Fibroblast of skin of back (primary cell): ENCODE measurements around the gene DNAH11. TPM values are rescaled to one million over a fixed set of nuclear protein-coding genes. Genes with fewer than 3 reads are reported as not detected.
"Not testable (repeated sequence)": the region's sequence is repeated elsewhere in the genome, so short reads cannot be mapped to it uniquely, and the experiment has no call there.

Experiments used
- DNase-seq: peaks from one replicate; pipeline ENCODE4 v3.0.0-alpha.2; 2013
- polyA plus RNA-seq, 2 experiments: library from polyadenylated mRNA; unstranded; fragments of 120-200 nt; gene quantifications; one replicate each; pipeline ENCODE4 v1.2.1, GENCODE V29; 2013; ENCODE audit not compliant: insufficient read length in 2 of 2

DNAH11 gene
- 1.2 TPM for polyA plus RNA-seq (2013, experiment 1 of 2; ENCODE audit: insufficient read length)
- polyA plus RNA-seq (2013, experiment 2 of 2; ENCODE audit: insufficient read length) = 1.1 TPM

- DNase-seq = peak; percentile 17
These were observed at the start of gene DNAH11 for GRCh38 chr7:21542891-21543527. DNAH11 (plus strand) TSS chr7:21543039; CDS start chr7:21543246, 207 bp downstream.

- no peak for DNase-seq
These were observed 47.1 kb upstream of the DNAH11 start for GRCh38 chr7:21495731-21496130.

GRCh38 chr7:21497072-21497471 lies 45.8 kb upstream of the DNAH11 start:
- DNase-seq = peak; percentile 8

DNA sequence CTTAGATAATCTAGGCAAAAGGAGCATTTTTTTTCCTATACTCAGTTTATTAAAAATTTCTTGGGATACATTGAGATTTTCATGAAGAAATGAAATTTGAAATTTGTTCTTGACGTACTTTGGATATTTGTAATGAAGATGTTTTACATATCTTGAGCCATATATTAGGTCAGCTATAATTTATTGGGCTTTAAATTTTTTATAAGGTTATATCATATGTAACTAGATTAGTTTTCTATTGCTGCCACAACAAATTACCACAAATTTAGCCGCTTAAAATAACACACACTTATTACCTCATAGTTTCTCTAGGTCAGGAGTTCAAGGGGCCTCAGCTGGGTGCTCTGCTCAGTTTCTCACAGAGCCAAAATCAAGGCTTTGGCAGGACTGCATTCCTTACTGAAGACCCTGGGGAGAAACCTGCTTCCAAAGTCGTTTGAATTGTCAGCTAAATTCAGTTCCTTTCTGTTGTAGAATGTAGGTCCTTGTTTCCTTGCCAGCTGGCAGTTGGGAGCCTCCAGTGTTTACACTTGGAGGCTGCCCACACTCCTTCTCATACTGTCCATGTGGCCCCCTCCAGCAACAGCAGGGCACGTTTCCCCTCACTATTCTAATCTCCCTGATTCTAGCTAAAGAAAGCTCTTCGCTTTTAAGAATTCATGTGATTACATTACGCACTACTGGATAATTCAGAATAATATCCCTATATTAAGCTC lies 42.6 kb upstream of the DNAH11 start:
- no peak for DNase-seq

- no peak for DNase-seq
These were observed 38.8 kb upstream of the DNAH11 start for GRCh38 chr7:21504021-21504420.

DNA sequence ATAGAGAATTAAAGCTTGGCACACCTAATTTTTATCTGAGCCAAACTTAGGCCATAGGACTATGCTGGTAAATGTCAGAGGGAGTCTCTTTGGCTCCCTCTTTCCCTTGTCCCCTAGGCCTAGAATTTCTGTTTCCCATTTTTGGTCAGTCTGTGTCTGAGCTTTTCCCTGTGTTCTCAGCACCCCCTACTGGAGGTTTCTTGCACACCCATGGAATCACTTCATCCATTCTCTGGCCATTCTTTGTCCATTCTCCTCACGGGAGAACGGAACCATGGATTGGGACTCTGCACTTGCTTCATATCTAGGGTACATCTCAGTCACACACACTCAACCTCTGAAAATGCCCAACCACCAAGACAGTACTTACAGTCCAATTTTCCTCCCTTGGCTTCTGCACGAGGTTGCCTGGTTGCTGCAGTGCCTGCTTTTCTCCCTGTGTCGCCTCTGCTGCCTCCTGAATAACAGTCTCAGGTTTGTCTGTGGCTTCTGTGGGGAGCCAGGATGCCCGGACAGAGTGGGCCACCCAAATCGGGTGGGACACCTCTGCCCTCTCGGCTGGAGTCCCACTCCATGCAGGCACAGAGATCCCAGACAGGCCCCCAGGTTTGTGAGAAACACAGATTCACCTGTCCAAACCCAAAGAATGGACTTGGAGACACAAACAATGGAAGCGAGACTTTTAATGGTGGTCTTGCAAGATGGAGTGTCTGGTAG lies 35.1 kb upstream of the DNAH11 start:
- DNase-seq = peak; percentile 35

DNA sequence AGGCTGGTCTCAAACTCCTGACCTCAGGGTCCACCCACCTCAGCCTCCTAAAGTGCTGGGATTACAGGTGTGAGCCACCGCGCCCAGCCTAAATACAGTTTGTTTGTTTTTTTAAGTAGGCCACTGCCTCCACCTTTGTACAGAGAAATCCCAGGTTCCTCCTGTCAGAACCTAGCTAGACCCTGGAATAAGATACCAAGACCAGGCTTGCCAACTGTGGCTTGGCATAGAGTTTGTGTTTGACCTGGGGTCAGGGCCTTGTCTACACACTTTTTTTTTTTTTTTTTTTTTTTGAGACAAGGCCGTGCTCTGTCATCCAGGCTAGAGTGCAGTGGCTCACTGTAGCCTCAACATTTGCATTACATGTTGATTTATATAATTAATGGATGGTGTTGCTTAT lies 34.3 kb upstream of the DNAH11 start:
- DNase-seq = no peak

DNA sequence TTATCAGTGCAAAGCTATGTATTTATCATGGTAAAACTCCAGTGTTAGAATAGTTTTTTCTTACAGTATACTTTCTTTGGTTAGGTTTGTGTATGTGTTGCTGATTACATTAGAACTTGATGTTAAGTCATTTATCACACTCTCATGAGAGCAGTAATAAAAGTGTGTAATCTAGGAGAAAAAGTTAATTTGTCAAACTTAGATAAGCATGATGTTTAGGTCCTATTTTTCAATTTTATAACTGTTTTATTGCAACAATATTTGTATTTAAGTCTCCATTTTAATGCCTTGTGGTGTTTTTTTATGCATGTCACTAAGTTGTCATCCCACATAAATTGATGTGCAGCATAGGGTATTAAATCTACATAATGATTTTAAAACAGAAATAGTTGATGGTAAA lies 28.8 kb upstream of the DNAH11 start:
- no peak for DNase-seq

GRCh38 chr7:21524680-21525079 lies 18.2 kb upstream of the DNAH11 start:
- no peak for DNase-seq

GRCh38 chr7:21526007-21526406 lies 16.8 kb upstream of the DNAH11 start:
- no peak for DNase-seq

DNA sequence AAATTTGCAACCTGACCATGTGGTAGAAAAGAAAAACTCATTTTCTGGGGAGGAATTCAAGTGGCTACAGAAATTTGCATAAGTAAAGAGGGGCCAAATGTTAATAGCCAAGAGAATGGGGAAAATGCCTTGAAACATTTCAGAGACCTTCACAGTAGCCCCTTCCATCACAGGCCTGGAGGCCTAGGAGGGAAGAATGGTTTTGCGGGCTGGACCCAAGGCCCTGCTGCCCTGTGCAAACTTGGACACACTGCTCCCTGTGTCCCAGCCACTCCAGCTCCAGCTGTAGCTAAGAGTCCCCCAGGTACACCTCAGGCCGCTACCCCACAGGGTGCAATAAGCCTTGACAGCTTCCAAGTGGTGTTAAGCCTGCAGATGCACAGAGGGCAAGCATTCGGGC lies 16.4 kb upstream of the DNAH11 start:
- no peak for DNase-seq

- not testable (repeated sequence) for DNase-seq
These were observed 10.4 kb upstream of the DNAH11 start for GRCh38 chr7:21532485-21532884.

GRCh38 chr7:21533646-21534045 lies 9.2 kb upstream of the DNAH11 start:
- DNase-seq = not testable (repeated sequence)

- DNase-seq = not testable (repeated sequence)
These were observed 6.3 kb upstream of the DNAH11 start for GRCh38 chr7:21536445-21537118.

- DNase-seq = no peak
These were observed 3.8 kb upstream of the DNAH11 start for GRCh38 chr7:21538936-21539495.

- DNase-seq = no peak
These were observed 876 bp downstream of the DNAH11 start for GRCh38 chr7:21543528-21544302.

- no peak for DNase-seq
These were observed 1.4 kb downstream of the DNAH11 start for GRCh38 chr7:21544303-21544656.

- no peak for DNase-seq
These were observed 1.9 kb downstream of the DNAH11 start for GRCh38 chr7:21544715-21545114.

- no peak for DNase-seq
These were observed 4.7 kb downstream of the DNAH11 start for GRCh38 chr7:21547501-21547900.

DNA sequence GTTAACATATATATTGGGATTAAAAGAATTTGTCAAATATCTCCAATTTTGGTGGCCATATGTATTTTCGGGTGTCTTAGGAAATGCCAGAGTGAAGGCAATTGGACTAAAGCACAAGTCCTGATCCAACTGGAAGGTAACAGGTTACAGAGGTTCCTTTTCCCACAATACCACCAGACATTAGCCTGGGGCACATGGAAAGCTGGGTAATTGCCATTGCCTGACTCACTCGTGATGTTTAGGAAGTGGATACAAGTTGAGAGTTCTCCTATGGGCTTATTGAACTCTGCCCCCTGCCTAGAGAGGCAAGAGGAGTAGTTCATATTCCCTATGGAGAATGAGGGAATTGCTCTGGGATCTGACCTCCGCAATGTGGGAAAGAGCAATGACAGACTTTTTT lies 5.7 kb downstream of the DNAH11 start:
- DNase-seq = no peak

GRCh38 chr7:21550076-21550475 lies 7.2 kb downstream of the DNAH11 start:
- DNase-seq = no peak
